ENCODE data around the gene FREY1. TPM values are rescaled to one million over a fixed set of nuclear protein-coding genes. Genes with fewer than 3 reads are reported as not detected.

Gene FREY1
- total and polyA plus RNA-seq, 2 donors (not counting 1 experiment from before 2014, with no cell fraction given), result 0.83 TPM; not detected in 1

GRCh38 chr11:45927332-45927683 lies 20.2 kb upstream of the FREY1 start:
- Histone ChIP-seq H3K27ac (ENCODE audit: insufficient read depth, low read length) (no peak overlapping the region), H3K79me2 (ENCODE audit: control insufficient read depth, insufficient read depth, low read length) (no peaks in the 10 kb centered on the region), H3K36me3 (ENCODE audit: control insufficient read depth, insufficient read depth, low read length) (peaks cover 2% of the 10 kb centered on the region)

GRCh38 chr11:45926536-45927331 lies 19.7 kb upstream of the FREY1 start:
- H2AFZ ChIP-seq (ENCODE audit: low read length), result no peak overlapping the region
- no peaks in the 10 kb centered on the region for H3K4me1 ChIP-seq (ENCODE audit: control insufficient read depth, extremely low read depth, insufficient read depth, low read length)
- no peak overlapping the region for H3K4me2 ChIP-seq (ENCODE audit: extremely low read depth, insufficient read depth, low read length)
- H4K20me1 ChIP-seq (ENCODE audit: control insufficient read depth, extremely low read depth, insufficient read depth, low read length), result no peaks in the 10 kb centered on the region
- TF ChIP-seq EZH2 (IDR thresholded peaks at IDR 0.05; ENCODE audit: low read length, missing control alignments), result no peak
- peaks cover 2% of the 10 kb centered on the region for H3K36me3 ChIP-seq (ENCODE audit: control insufficient read depth, insufficient read depth, low read length)
- H3K9ac ChIP-seq (ENCODE audit: insufficient read depth, low read length), result no peak overlapping the region
- H3K27ac ChIP-seq (ENCODE audit: insufficient read depth, low read length), result no peak overlapping the region
- no peak for DNase-seq (ENCODE audit: low read depth in 2 of 2)
- H3K27me3 ChIP-seq (ENCODE audit: control insufficient read depth, insufficient read depth, low read length), result peaks cover 22% of the 10 kb centered on the region
- H3K9me3 ChIP-seq (ENCODE audit: control insufficient read depth, insufficient read depth, low read depth, low read length), result no peaks in the 10 kb centered on the region
- no peaks in the 10 kb centered on the region for H3K79me2 ChIP-seq (ENCODE audit: control insufficient read depth, insufficient read depth, low read length)
- no peak overlapping the region for H3K4me3 ChIP-seq (replicated peaks in 1 of 4; ENCODE audit: control extremely low read depth in 1 of 4, insufficient read depth in 1 of 4, low read depth in 3 of 4, low read length in 4 of 4)

More at GRCh38 chr11:45927332-45927683, 20.2 kb upstream of the FREY1 start:
- H3K4me1 ChIP-seq (ENCODE audit: control insufficient read depth, extremely low read depth, insufficient read depth, low read length), result no peaks in the 10 kb centered on the region
- peaks cover 19% of the 10 kb centered on the region for H3K27me3 ChIP-seq (ENCODE audit: control insufficient read depth, insufficient read depth, low read length)
- no peaks in the 10 kb centered on the region for H3K9me3 ChIP-seq (ENCODE audit: control insufficient read depth, insufficient read depth, low read depth, low read length)
- no peak for DNase-seq (ENCODE audit: low read depth in 2 of 2)
- H3K4me3 ChIP-seq (replicated peaks in 1 of 4; ENCODE audit: control extremely low read depth in 1 of 4, insufficient read depth in 1 of 4, low read depth in 3 of 4, low read length in 4 of 4), result no peak overlapping the region
- no peak overlapping the region for H3K4me2 ChIP-seq (ENCODE audit: extremely low read depth, insufficient read depth, low read length)
- no peak overlapping the region for H3K9ac ChIP-seq (ENCODE audit: insufficient read depth, low read length)
- TF ChIP-seq EZH2 (IDR thresholded peaks at IDR 0.05; ENCODE audit: low read length, missing control alignments), result no peak
- no peak for TF ChIP-seq CTCF (conservative IDR thresholded peaks at IDR 0.05 in 1 of 2, IDR thresholded peaks at IDR 0.05 in 1 of 2; ENCODE audit: low read depth in 1 of 2, low read length in 2 of 2)
- H4K20me1 ChIP-seq (ENCODE audit: control insufficient read depth, extremely low read depth, insufficient read depth, low read length), result no peaks in the 10 kb centered on the region
- no peak overlapping the region for H2AFZ ChIP-seq (ENCODE audit: low read length)

- no peak overlapping the region for H3K27ac ChIP-seq (ENCODE audit: insufficient read depth, low read length)
- no peak overlapping the region for H2AFZ ChIP-seq (ENCODE audit: low read length)
- no peaks in the 10 kb centered on the region for H3K79me2 ChIP-seq (ENCODE audit: control insufficient read depth, insufficient read depth, low read length)
- H3K9me3 ChIP-seq (ENCODE audit: control insufficient read depth, insufficient read depth, low read depth, low read length), result no peaks in the 10 kb centered on the region
- TF ChIP-seq EZH2 (IDR thresholded peaks at IDR 0.05; ENCODE audit: low read length, missing control alignments) (peak; percentile 34), CTCF (conservative IDR thresholded peaks at IDR 0.05 in 1 of 2, IDR thresholded peaks at IDR 0.05 in 1 of 2; ENCODE audit: low read depth in 1 of 2, low read length in 2 of 2) (no peak)
- peaks cover 29% of the 10 kb centered on the region for H3K27me3 ChIP-seq (ENCODE audit: control insufficient read depth, insufficient read depth, low read length)
- no peaks in the 10 kb centered on the region for H4K20me1 ChIP-seq (ENCODE audit: control insufficient read depth, extremely low read depth, insufficient read depth, low read length)
- no peak overlapping the region for H3K4me3 ChIP-seq (replicated peaks in 1 of 4; ENCODE audit: control extremely low read depth in 1 of 4, insufficient read depth in 1 of 4, low read depth in 3 of 4, low read length in 4 of 4)
- no peak overlapping the region for H3K4me2 ChIP-seq (ENCODE audit: extremely low read depth, insufficient read depth, low read length)
- no peak for DNase-seq (ENCODE audit: low read depth in 2 of 2)
- no peaks in the 10 kb centered on the region for H3K4me1 ChIP-seq (ENCODE audit: control insufficient read depth, extremely low read depth, insufficient read depth, low read length)
- H3K36me3 ChIP-seq (ENCODE audit: control insufficient read depth, insufficient read depth, low read length), result peaks cover 2% of the 10 kb centered on the region
- no peak overlapping the region for H3K9ac ChIP-seq (ENCODE audit: insufficient read depth, low read length)
These were observed 18.9 kb upstream of the FREY1 start for GRCh38 chr11:45926001-45926401.
